Common myeloid progenitor, CD34-positive (primary cell): ENCODE measurements around the gene PDE3A.

Experiments
- CTCF ChIA-PET: fragments of 350-600 bp; sonication (Branson Sonifier 250); formaldehyde crosslinking; loops from one replicate; lab custom pipeline; 2021; ENCODE audit warnings: antibody characterized with exemption; lab: Charles Lee
- POLR2A ChIA-PET: fragments of 350-600 bp; sonication (Branson Sonifier 250); formaldehyde crosslinking; loops from one replicate; lab custom pipeline; 2021; ENCODE audit warnings: antibody characterized with exemption; lab: Charles Lee
- DNase-seq, 3 donors: peaks; one replicate each; pipeline versions ENCODE4 v3.0.0 to v3.0.0-alpha.2; 2013
- H3K27ac ChIP-seq, 2 experiments: 1 replicate in 1 of 2; 2 replicates in 1 of 2; pipeline ENCODE4 v1.7.0; 2013; ENCODE audit warnings: inconsistent platforms in 2 of 2, low read length in 2 of 2, mild to moderate bottlenecking in 2 of 2, low read depth in 1 of 2, moderate library complexity in 1 of 2; ENCODE audit not compliant: severe bottlenecking in 2 of 2, insufficient read depth in 1 of 2, poor library complexity in 1 of 2
- H3K27me3 ChIP-seq, 5 experiments: replicated peaks in 2 of 5; 1 replicate in 3 of 5; 2 replicates in 2 of 5; pipeline versions ENCODE4 v1.6.1 to v1.7.0; 2013; ENCODE audit warnings: low read length in 4 of 5, mild to moderate bottlenecking in 2 of 5, moderate library complexity in 2 of 5, inconsistent platforms in 1 of 5; ENCODE audit not compliant: insufficient read depth in 5 of 5, control insufficient read depth in 4 of 5
- H3K36me3 ChIP-seq, 4 experiments: 1 replicate in 2 of 4; 2 replicates in 2 of 4; pipeline versions ENCODE4 v1.6.1 to v1.7.0; 2013; ENCODE audit warnings: low read length in 3 of 4, control low read depth in 1 of 4, mild to moderate bottlenecking in 1 of 4; ENCODE audit not compliant: control insufficient read depth in 4 of 4, insufficient read depth in 4 of 4
- H3K4me1 ChIP-seq, 4 experiments: 1 replicate in 3 of 4; 2 replicates in 1 of 4; pipeline versions ENCODE4 v1.6.1 to v1.7.1; 2013; ENCODE audit warnings: low read length in 3 of 4, mild to moderate bottlenecking in 3 of 4, control low read depth in 1 of 4, inconsistent platforms in 1 of 4, moderate library complexity in 1 of 4; ENCODE audit not compliant: control insufficient read depth in 4 of 4, insufficient read depth in 4 of 4; ENCODE audit errors: control extremely low read depth in 1 of 4
- H3K4me3 ChIP-seq, 7 experiments: 1 replicate in 4 of 7; 2 replicates in 3 of 7; pipeline versions ENCODE4 v1.5.1 to v1.7.0; 2013; ENCODE audit warnings: mild to moderate bottlenecking in 7 of 7, low read length in 6 of 7, moderate library complexity in 6 of 7, inconsistent platforms in 2 of 7, low read depth in 2 of 7, control low read depth in 1 of 7; ENCODE audit not compliant: insufficient read depth in 4 of 7, control insufficient read depth in 1 of 7; ENCODE audit errors: extremely low read depth in 1 of 7
- H3K9me3 ChIP-seq, 5 experiments: 1 replicate in 4 of 5; 2 replicates in 1 of 5; pipeline versions ENCODE4 v1.6.1 to v1.7.1; 2013; ENCODE audit warnings: low read length in 4 of 5, mild to moderate bottlenecking in 2 of 5, inconsistent platforms in 1 of 5, low read depth in 1 of 5, moderate library complexity in 1 of 5; ENCODE audit not compliant: control insufficient read depth in 4 of 5, insufficient read depth in 2 of 5; ENCODE audit errors: control extremely low read depth in 1 of 5
- WGBS: methylation state at CpG from one replicate; pipeline ENCODE4 v1.1.5; 2013; ENCODE audit not compliant: insufficient coverage; 5-methylcytosine and 5-hydroxymethylcytosine counted together

The PDE3A gene

GRCh38 chr12:20492251-20492760 lies 124.0 kb downstream of the PDE3A start:
- H3K4me3 ChIP-seq = no peak overlapping the region
- H3K4me1 ChIP-seq = peaks cover 0 to 5% (median 1%) of the 10 kb centered on the region in 4 experiments
- H3K9me3 ChIP-seq = no peaks in the 10 kb centered on the region
- POLR2A ChIA-PET = no interaction called here
- CTCF ChIA-PET = no interaction called here
- H3K27me3 ChIP-seq = no peaks in the 10 kb centered on the region
- WGBS = 69% methylated on average over 3 of the region's 4 CpGs
- H3K27ac ChIP-seq = no peak overlapping the region
- H3K36me3 ChIP-seq = no peaks in the 10 kb centered on the region
- DNase-seq = peak; percentile 26 to 86 (median 78)

- ChIA-PET POLR2A (no interaction called here), CTCF (interaction anchor here (1.1 kb wide), 1 partner anchor 11 kb away, joined by 3 read pairs; no protein-coding TSS in a partner anchor)
- Histone ChIP-seq H3K9me3 (no peaks in the 10 kb centered on the region), H3K36me3 (no peaks in the 10 kb centered on the region), H3K4me1 (peaks cover 0 to 5% (median 1%) of the 10 kb centered on the region in 4 experiments), H3K27me3 (no peaks in the 10 kb centered on the region), H3K4me3 (no peak overlapping the region), H3K27ac (no peak overlapping the region)
- WGBS = no CpG with 5 or more reads among the region's 1 CpG
- DNase-seq = no peak
Observed at GRCh38 chr12:20493934-20494333, 125.6 kb downstream of the PDE3A start.

GRCh38 chr12:20494851-20495250 lies 126.5 kb downstream of the PDE3A start:
- ChIA-PET CTCF (interaction anchor here (1.1 kb wide), 1 partner anchor 10 kb away, joined by 3 read pairs; no protein-coding TSS in a partner anchor), POLR2A (no interaction called here)
- Histone ChIP-seq H3K4me1 (peaks cover 0 to 5% (median 1%) of the 10 kb centered on the region in 4 experiments), H3K27ac (no peak overlapping the region), H3K27me3 (no peaks in the 10 kb centered on the region), H3K4me3 (no peak overlapping the region), H3K36me3 (no peaks in the 10 kb centered on the region), H3K9me3 (no peaks in the 10 kb centered on the region)
- no CpG with 5 or more reads among the region's 2 CpGs for WGBS
- no peak for DNase-seq

GRCh38 chr12:20495997-20496396 lies 127.7 kb downstream of the PDE3A start:
- Histone ChIP-seq H3K9me3 (no peaks in the 10 kb centered on the region), H3K4me3 (no peak overlapping the region), H3K4me1 (peaks cover 0 to 5% (median 1%) of the 10 kb centered on the region in 4 experiments), H3K27ac (no peak overlapping the region), H3K36me3 (no peaks in the 10 kb centered on the region), H3K27me3 (no peaks in the 10 kb centered on the region)
- DNase-seq = no peak
- CTCF ChIA-PET = interaction anchor here (1.4 kb wide), 1 partner anchor 11 kb away, joined by 5 read pairs; no protein-coding TSS in a partner anchor
- WGBS = no CpG with 5 or more reads among the region's 1 CpG
- POLR2A ChIA-PET = no interaction called here

- ChIA-PET CTCF (no interaction called here), POLR2A (no interaction called here)
- no peak for DNase-seq
- peaks cover 0 to under 1% (median 0%) of the 10 kb centered on the region in 4 experiments for H3K4me1 ChIP-seq
- H3K36me3 ChIP-seq = no peaks in the 10 kb centered on the region
- H3K27me3 ChIP-seq = no peaks in the 10 kb centered on the region
- no CpG with 5 or more reads among the region's 3 CpGs for WGBS
- no peak overlapping the region for H3K4me3 ChIP-seq
- H3K27ac ChIP-seq = no peak overlapping the region
- H3K9me3 ChIP-seq = no peaks in the 10 kb centered on the region
Observed at GRCh38 chr12:20497707-20498106, 129.4 kb downstream of the PDE3A start.

GRCh38 chr12:20501958-20502357 lies 133.6 kb downstream of the PDE3A start:
- DNase-seq = no peak
- H3K27ac ChIP-seq = no peak overlapping the region
- H3K4me3 ChIP-seq = no peak overlapping the region
- no peaks in the 10 kb centered on the region for H3K9me3 ChIP-seq
- POLR2A ChIA-PET = no interaction called here
- WGBS = no CpG with 5 or more reads among the region's 2 CpGs
- no peaks in the 10 kb centered on the region for H3K36me3 ChIP-seq
- H3K27me3 ChIP-seq = no peaks in the 10 kb centered on the region
- CTCF ChIA-PET = no interaction called here
- peaks cover 0 to 2% (median 1%) of the 10 kb centered on the region in 4 experiments for H3K4me1 ChIP-seq

- POLR2A ChIA-PET = no interaction called here
- WGBS = no CpG with 5 or more reads among the region's 1 CpG
- no peaks in the 10 kb centered on the region for H3K36me3 ChIP-seq
- peaks cover 0 to 12% (median 5%) of the 10 kb centered on the region in 4 experiments for H3K4me1 ChIP-seq
- H3K4me3 ChIP-seq = no peak overlapping the region
- H3K9me3 ChIP-seq = no peaks in the 10 kb centered on the region
- CTCF ChIA-PET = no interaction called here
- H3K27me3 ChIP-seq = no peaks in the 10 kb centered on the region
- no peak for DNase-seq
- no peak overlapping the region for H3K27ac ChIP-seq
Observed at GRCh38 chr12:20503858-20504257, 135.5 kb downstream of the PDE3A start.
